SU-DHL-6 (cell line): ENCODE measurements around the gene FURIN.

Experiments used
- EZH2phosphoT487 ChIP-seq: fragments of 200-600 bp; sonication (generic), shearing (Covaris generic); conservative IDR thresholded peaks from 2 replicates; pipeline ENCODE4 v1.6.1; 2018; ENCODE audit warnings: mild to moderate bottlenecking, antibody characterized with exemption, low read length, moderate library complexity, mixed read lengths
- TF ChIP-seq, protein P1 (sequence below): fragments of 200-600 bp; sonication (generic); IDR thresholded peaks from one replicate; pipeline ENCODE4 v1.5.1; 2017; ENCODE audit warnings: antibody characterized with exemption, mild to moderate bottlenecking, low read length, moderate library complexity; ENCODE audit not compliant: insufficient read depth, poor library complexity, severe bottlenecking

DNA sequence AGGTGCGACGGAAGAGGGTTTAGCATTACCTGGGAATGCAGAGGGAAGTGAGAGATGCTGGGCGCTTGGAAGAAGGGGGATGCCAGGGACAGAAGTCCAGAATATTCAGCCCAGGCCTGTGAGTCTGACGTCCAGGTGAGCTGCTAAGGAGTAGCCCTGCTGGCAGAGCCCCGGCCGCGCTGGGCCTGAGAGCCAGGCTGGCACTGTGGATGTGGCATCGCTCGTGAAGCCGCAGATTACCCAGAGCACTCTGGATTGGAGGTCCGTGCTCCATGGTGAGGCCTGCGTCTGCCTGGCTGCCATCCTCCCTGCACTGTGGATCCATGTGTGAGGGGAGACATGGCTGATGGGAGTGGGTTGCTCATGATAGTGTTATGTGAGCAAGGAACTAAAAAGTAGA lies 49.2 kb downstream of the FURIN start:
- TF ChIP-seq EZH2phosphoT487: no peak
- TF ChIP-seq, protein P1, sequence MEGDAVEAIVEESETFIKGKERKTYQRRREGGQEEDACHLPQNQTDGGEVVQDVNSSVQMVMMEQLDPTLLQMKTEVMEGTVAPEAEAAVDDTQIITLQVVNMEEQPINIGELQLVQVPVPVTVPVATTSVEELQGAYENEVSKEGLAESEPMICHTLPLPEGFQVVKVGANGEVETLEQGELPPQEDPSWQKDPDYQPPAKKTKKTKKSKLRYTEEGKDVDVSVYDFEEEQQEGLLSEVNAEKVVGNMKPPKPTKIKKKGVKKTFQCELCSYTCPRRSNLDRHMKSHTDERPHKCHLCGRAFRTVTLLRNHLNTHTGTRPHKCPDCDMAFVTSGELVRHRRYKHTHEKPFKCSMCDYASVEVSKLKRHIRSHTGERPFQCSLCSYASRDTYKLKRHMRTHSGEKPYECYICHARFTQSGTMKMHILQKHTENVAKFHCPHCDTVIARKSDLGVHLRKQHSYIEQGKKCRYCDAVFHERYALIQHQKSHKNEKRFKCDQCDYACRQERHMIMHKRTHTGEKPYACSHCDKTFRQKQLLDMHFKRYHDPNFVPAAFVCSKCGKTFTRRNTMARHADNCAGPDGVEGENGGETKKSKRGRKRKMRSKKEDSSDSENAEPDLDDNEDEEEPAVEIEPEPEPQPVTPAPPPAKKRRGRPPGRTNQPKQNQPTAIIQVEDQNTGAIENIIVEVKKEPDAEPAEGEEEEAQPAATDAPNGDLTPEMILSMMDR: no peak
